GM12875 (cell line): ENCODE data around the gene SHMT1.
"Not testable (repeated sequence)": the region's sequence is repeated elsewhere in the genome, so short reads cannot be mapped to it uniquely, and the experiment has no call there.

Experiments used
- H3K4me3 ChIP-seq: one replicate; pipeline ENCODE4 v1.5.1; 2011; ENCODE audit warnings: low read depth, low read length, control low read depth
- CTCF ChIP-seq: IDR thresholded peaks from 2 replicates; pipeline ENCODE4 v1.5.1; 2011; ENCODE audit warnings: low read depth, mild to moderate bottlenecking, control low read depth, inconsistent platforms, low read length, moderate library complexity, borderline replicate concordance; ENCODE audit not compliant: insufficient read depth

SHMT1 gene

GRCh38 chr17:18382441-18383078 lies 19.2 kb upstream of the SHMT1 start:
- no peak overlapping the region for H3K4me3 ChIP-seq
- TF ChIP-seq CTCF = no peak

GRCh38 chr17:18381953-18382245 lies 18.5 kb upstream of the SHMT1 start:
- TF ChIP-seq CTCF = no peak

GRCh38 chr17:18381158-18381952 lies 18.0 kb upstream of the SHMT1 start:
- no peak overlapping the region for H3K4me3 ChIP-seq
- no peak for TF ChIP-seq CTCF

More at GRCh38 chr17:18381953-18382245, 18.5 kb upstream of the SHMT1 start:
- no peak overlapping the region for H3K4me3 ChIP-seq

GRCh38 chr17:18380471-18381157 lies 17.3 kb upstream of the SHMT1 start:
- H3K4me3 ChIP-seq = no peak overlapping the region
- no peak for TF ChIP-seq CTCF

- no peak overlapping the region for H3K4me3 ChIP-seq
- TF ChIP-seq CTCF = no peak
Measured at GRCh38 chr17:18379246-18380146, 16.1 kb upstream of the SHMT1 start.

- not testable (repeated sequence) for H3K4me3 ChIP-seq
Measured at GRCh38 chr17:18378614-18379013, 15.3 kb upstream of the SHMT1 start.

- no peak overlapping the region for H3K4me3 ChIP-seq
- TF ChIP-seq CTCF = no peak
Measured at GRCh38 chr17:18378205-18378505, 14.8 kb upstream of the SHMT1 start.
